ENCODE measurements around the gene ELOVL1.

DNA sequence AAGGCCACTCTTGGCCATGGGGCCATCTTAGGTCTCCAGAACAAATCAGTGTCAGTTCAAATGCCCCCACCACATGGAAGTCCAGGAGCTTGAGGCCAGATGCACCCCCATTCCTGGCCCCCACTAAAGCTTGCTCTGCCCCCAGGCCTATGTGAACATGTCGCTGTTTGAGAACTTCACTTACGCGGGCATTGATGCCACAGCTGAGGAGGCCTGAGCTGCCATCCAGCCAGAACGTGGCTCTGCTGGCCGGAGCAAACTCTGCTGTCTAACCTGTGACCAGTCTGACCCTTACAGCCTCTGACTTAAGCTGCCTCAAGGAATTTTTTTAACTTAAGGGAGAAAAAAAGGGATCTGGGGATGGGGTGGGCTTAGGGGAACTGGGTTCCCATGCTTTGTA, 45.3 kb downstream of the ELOVL1 start:
- TF ChIP-seq RAD21 (IDR thresholded peaks at IDR 0.05), result no peak
- TF ChIP-seq, protein P1, sequence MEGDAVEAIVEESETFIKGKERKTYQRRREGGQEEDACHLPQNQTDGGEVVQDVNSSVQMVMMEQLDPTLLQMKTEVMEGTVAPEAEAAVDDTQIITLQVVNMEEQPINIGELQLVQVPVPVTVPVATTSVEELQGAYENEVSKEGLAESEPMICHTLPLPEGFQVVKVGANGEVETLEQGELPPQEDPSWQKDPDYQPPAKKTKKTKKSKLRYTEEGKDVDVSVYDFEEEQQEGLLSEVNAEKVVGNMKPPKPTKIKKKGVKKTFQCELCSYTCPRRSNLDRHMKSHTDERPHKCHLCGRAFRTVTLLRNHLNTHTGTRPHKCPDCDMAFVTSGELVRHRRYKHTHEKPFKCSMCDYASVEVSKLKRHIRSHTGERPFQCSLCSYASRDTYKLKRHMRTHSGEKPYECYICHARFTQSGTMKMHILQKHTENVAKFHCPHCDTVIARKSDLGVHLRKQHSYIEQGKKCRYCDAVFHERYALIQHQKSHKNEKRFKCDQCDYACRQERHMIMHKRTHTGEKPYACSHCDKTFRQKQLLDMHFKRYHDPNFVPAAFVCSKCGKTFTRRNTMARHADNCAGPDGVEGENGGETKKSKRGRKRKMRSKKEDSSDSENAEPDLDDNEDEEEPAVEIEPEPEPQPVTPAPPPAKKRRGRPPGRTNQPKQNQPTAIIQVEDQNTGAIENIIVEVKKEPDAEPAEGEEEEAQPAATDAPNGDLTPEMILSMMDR (IDR thresholded peaks at IDR 0.05; ENCODE audit: low read depth, low read length, missing input control), result no peak
- no peak for TF ChIP-seq SP1 (IDR thresholded peaks at IDR 0.05)
- TF ChIP-seq, protein P2, sequence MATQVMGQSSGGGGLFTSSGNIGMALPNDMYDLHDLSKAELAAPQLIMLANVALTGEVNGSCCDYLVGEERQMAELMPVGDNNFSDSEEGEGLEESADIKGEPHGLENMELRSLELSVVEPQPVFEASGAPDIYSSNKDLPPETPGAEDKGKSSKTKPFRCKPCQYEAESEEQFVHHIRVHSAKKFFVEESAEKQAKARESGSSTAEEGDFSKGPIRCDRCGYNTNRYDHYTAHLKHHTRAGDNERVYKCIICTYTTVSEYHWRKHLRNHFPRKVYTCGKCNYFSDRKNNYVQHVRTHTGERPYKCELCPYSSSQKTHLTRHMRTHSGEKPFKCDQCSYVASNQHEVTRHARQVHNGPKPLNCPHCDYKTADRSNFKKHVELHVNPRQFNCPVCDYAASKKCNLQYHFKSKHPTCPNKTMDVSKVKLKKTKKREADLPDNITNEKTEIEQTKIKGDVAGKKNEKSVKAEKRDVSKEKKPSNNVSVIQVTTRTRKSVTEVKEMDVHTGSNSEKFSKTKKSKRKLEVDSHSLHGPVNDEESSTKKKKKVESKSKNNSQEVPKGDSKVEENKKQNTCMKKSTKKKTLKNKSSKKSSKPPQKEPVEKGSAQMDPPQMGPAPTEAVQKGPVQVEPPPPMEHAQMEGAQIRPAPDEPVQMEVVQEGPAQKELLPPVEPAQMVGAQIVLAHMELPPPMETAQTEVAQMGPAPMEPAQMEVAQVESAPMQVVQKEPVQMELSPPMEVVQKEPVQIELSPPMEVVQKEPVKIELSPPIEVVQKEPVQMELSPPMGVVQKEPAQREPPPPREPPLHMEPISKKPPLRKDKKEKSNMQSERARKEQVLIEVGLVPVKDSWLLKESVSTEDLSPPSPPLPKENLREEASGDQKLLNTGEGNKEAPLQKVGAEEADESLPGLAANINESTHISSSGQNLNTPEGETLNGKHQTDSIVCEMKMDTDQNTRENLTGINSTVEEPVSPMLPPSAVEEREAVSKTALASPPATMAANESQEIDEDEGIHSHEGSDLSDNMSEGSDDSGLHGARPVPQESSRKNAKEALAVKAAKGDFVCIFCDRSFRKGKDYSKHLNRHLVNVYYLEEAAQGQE (IDR thresholded peaks at IDR 0.05), result no peak
- TF ChIP-seq ATF3 (IDR thresholded peaks at IDR 0.05), result no peak
- no peak for TF ChIP-seq FOXA1 (IDR thresholded peaks at IDR 0.05)
- no peak for TF ChIP-seq TAF1 (conservative IDR thresholded peaks at IDR 0.05)
- no peak for TF ChIP-seq GABPA (IDR thresholded peaks at IDR 0.05 in 1 of 2, conservative IDR thresholded peaks at IDR 0.05 in 1 of 2)
- TF ChIP-seq ZBTB33 (IDR thresholded peaks at IDR 0.05), result no peak
- TF ChIP-seq YY1 (IDR thresholded peaks at IDR 0.05), result no peak
- TF ChIP-seq, protein P3, sequence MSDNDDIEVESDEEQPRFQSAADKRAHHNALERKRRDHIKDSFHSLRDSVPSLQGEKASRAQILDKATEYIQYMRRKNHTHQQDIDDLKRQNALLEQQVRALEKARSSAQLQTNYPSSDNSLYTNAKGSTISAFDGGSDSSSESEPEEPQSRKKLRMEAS (IDR thresholded peaks at IDR 0.05), result no peak
